ENCODE data around the gene OVOL2. TPM values are rescaled to one million over a fixed set of nuclear protein-coding genes. Genes with fewer than 3 reads are reported as not detected.
"Not testable (repeated sequence)": the region's sequence is repeated elsewhere in the genome, so short reads cannot be mapped to it uniquely, and the experiment has no call there.

OVOL2 gene
- total and polyA plus RNA-seq, 9 donors = 0.15 to 11.4 (median 0.72) TPM; not detected in 4

- Histone ChIP-seq H3K4me3 (no peak overlapping the region), H3K36me3 (no peaks in the 10 kb centered on the region), H3K4me1 (ENCODE audit: insufficient read depth) (no peaks in the 10 kb centered on the region), H3K9me3 (no peaks in the 10 kb centered on the region), H3K27me3 (no peaks in the 10 kb centered on the region), H3K27ac (no peak overlapping the region)
- DNase-seq = no peak
- intact Hi-C loops (cut with DNase I) = no loop called here
- no peak for TF ChIP-seq POLR2A (IDR thresholded peaks at IDR 0.05)
- TF ChIP-seq CTCF (IDR thresholded peaks at IDR 0.05) = no peak
- TF ChIP-seq EP300 (IDR thresholded peaks at IDR 0.05) = no peak
- 46 to 51% (median 51%) methylated on average over 6 of the region's 6 CpGs for WGBS, 3 donors
Measured at GRCh38 chr20:18087054-18087453, 29.3 kb upstream of the OVOL2 start.

- H3K4me1 ChIP-seq (ENCODE audit: insufficient read depth); H3K27me3 ChIP-seq; H3K9me3 ChIP-seq; H3K4me3 ChIP-seq; intact Hi-C loops (cut with DNase I); H3K36me3 ChIP-seq; H3K27ac ChIP-seq; DNase-seq: not testable (repeated sequence)
- WGBS, 3 donors = 89 to 90% (median 90%) methylated on average over 9 of the region's 9 CpGs
Measured at GRCh38 chr20:18080836-18081235, 23.1 kb upstream of the OVOL2 start.

- intact Hi-C loops (cut with DNase I) = no loop called here
- no peak overlapping the region for H3K4me3 ChIP-seq
- H3K36me3 ChIP-seq = no peaks in the 10 kb centered on the region
- no peaks in the 10 kb centered on the region for H3K27me3 ChIP-seq
- no peak for DNase-seq
- H3K27ac ChIP-seq = no peak overlapping the region
- no peaks in the 10 kb centered on the region for H3K4me1 ChIP-seq (ENCODE audit: insufficient read depth)
- 81 to 84% (median 82%) methylated on average over 10 of the region's 10 CpGs for WGBS, 3 donors
- TF ChIP-seq CTCF (IDR thresholded peaks at IDR 0.05) (no peak), EP300 (IDR thresholded peaks at IDR 0.05) (no peak), POLR2A (IDR thresholded peaks at IDR 0.05) (no peak)
- H3K9me3 ChIP-seq = no peaks in the 10 kb centered on the region
Measured at GRCh38 chr20:18079756-18080353, 22.1 kb upstream of the OVOL2 start.

- DNase-seq = no peak
- no peak for TF ChIP-seq CTCF (IDR thresholded peaks at IDR 0.05)
- no peak for TF ChIP-seq EP300 (IDR thresholded peaks at IDR 0.05)
- TF ChIP-seq POLR2A (IDR thresholded peaks at IDR 0.05) = no peak
- no peaks in the 10 kb centered on the region for H3K9me3 ChIP-seq
- no peak overlapping the region for H3K4me3 ChIP-seq
- no peaks in the 10 kb centered on the region for H3K36me3 ChIP-seq
- intact Hi-C loops (cut with DNase I) = no loop called here
- WGBS, 3 donors = 57 to 68% (median 57%) methylated on average over 4 of the region's 4 CpGs
- H3K27me3 ChIP-seq = no peaks in the 10 kb centered on the region
- no peak overlapping the region for H3K27ac ChIP-seq
- no peaks in the 10 kb centered on the region for H3K4me1 ChIP-seq (ENCODE audit: insufficient read depth)
Measured at GRCh38 chr20:18077157-18077556, 19.4 kb upstream of the OVOL2 start.

GRCh38 chr20:18072532-18072931 is 14.8 kb upstream of the OVOL2 start:
- WGBS, 3 donors = 78 to 87% (median 85%) methylated on average over 7 of the region's 7 CpGs
- TF ChIP-seq CTCF (IDR thresholded peaks at IDR 0.05) (no peak), POLR2A (IDR thresholded peaks at IDR 0.05) (no peak), EP300 (IDR thresholded peaks at IDR 0.05) (no peak)
- no peak for DNase-seq
- Histone ChIP-seq H3K4me1 (ENCODE audit: insufficient read depth) (no peaks in the 10 kb centered on the region), H3K9me3 (no peaks in the 10 kb centered on the region), H3K36me3 (no peaks in the 10 kb centered on the region), H3K27ac (no peak overlapping the region), H3K27me3 (no peaks in the 10 kb centered on the region), H3K4me3 (no peak overlapping the region)
- intact Hi-C loops (cut with DNase I) = no loop called here

All from ovary (tissue), 9 donors.